Measurements from ENCODE around the gene AJAP1. TPM values are rescaled to one million over a fixed set of nuclear protein-coding genes. Genes with fewer than 3 reads are reported as not detected.

Gene AJAP1
- total RNA-seq, 1 experiment from 2014 or later, result not detected

DNA sequence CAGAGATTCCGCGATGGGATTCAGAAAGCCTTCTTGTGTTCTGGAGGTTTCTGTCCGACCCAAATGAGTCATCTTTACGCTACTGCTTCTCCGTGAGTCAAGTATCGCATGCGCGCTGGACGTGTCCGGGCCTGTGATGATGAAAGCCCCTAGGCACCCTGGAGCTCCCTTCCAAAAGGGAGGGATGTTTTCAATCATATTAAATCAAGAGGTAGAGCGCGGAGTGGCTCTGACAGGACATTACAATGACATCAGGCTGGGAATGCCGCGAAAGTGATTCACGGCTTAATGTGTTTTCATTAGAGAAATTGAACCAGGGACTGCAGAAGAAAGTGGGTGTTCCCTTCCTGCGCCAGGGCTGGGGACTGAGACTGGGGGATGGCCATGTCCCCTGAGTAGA is 48.5 kb downstream of the AJAP1 start:
- ChIA-PET CTCF (no interaction called here), POLR2A (no interaction called here)
- H3K4me1 ChIP-seq (ENCODE audit: control insufficient read depth, insufficient read depth, low read length), result no peaks in the 10 kb centered on the region
- ATAC-seq (no peak), DNase-seq (ENCODE audit: low read depth, low spot score) (no peak)
- intact Hi-C loops (cut with micrococcal nuclease; ENCODE audit: unreplicated experiment), result no loop called here
- no peaks in the 10 kb centered on the region for H3K36me3 ChIP-seq (ENCODE audit: control insufficient read depth, insufficient read depth, low read length)
- H3K9me3 ChIP-seq (ENCODE audit: control insufficient read depth, insufficient read depth, low read depth, low read length), result no peaks in the 10 kb centered on the region
- no peak overlapping the region for H3K4me3 ChIP-seq (ENCODE audit: low read depth in 2 of 2, low read length in 2 of 2)
- no TSS peak for BruUV-seq (replicated peaks)
- in situ Hi-C loops (cut with HindIII; ENCODE audit: low pct_unique_long_range_greater_than_20kb, low sequenced_read_pairs), result no loop called here
- no peaks in the 10 kb centered on the region for H3K27me3 ChIP-seq (ENCODE audit: control insufficient read depth, insufficient read depth, low read length)
- H3K27ac ChIP-seq (ENCODE audit: low read length), result no peak overlapping the region
- TF ChIP-seq, protein P1, sequence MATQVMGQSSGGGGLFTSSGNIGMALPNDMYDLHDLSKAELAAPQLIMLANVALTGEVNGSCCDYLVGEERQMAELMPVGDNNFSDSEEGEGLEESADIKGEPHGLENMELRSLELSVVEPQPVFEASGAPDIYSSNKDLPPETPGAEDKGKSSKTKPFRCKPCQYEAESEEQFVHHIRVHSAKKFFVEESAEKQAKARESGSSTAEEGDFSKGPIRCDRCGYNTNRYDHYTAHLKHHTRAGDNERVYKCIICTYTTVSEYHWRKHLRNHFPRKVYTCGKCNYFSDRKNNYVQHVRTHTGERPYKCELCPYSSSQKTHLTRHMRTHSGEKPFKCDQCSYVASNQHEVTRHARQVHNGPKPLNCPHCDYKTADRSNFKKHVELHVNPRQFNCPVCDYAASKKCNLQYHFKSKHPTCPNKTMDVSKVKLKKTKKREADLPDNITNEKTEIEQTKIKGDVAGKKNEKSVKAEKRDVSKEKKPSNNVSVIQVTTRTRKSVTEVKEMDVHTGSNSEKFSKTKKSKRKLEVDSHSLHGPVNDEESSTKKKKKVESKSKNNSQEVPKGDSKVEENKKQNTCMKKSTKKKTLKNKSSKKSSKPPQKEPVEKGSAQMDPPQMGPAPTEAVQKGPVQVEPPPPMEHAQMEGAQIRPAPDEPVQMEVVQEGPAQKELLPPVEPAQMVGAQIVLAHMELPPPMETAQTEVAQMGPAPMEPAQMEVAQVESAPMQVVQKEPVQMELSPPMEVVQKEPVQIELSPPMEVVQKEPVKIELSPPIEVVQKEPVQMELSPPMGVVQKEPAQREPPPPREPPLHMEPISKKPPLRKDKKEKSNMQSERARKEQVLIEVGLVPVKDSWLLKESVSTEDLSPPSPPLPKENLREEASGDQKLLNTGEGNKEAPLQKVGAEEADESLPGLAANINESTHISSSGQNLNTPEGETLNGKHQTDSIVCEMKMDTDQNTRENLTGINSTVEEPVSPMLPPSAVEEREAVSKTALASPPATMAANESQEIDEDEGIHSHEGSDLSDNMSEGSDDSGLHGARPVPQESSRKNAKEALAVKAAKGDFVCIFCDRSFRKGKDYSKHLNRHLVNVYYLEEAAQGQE (IDR thresholded peaks at IDR 0.05; ENCODE audit: insufficient read depth in 1 of 2, low read depth in 2 of 2, low read length in 1 of 2), result no peak

DNA sequence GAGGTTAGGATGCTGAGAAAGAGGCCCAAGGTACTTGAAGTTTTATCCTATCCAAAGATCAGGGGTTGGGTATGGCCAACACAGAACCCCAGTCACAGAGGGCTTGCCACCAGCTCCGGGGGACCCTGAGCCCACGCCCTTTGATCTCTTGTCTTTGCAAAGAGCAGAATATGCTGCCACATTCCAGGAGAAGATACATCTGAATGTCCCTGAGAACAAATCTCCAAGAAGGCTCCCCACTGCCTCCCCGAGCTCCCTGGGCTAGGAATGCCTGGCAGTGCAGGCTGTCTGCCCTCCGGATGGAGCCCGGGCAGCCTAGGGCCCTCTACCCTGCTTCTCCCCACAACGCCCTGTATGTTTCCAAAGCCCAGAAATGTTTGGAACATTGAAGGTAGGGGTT is 49.2 kb downstream of the AJAP1 start:
- POLR2A ChIA-PET, result no interaction called here
- ATAC-seq (no peak), DNase-seq (ENCODE audit: low read depth, low spot score) (no peak)
- intact Hi-C loops (cut with micrococcal nuclease; ENCODE audit: unreplicated experiment) (no loop called here), in situ Hi-C loops (cut with HindIII; ENCODE audit: low pct_unique_long_range_greater_than_20kb, low sequenced_read_pairs) (no loop called here)
- no peaks in the 10 kb centered on the region for H3K4me1 ChIP-seq (ENCODE audit: control insufficient read depth, insufficient read depth, low read length)
- no peaks in the 10 kb centered on the region for H3K9me3 ChIP-seq (ENCODE audit: control insufficient read depth, insufficient read depth, low read depth, low read length)
- H3K27me3 ChIP-seq (ENCODE audit: control insufficient read depth, insufficient read depth, low read length), result no peaks in the 10 kb centered on the region
- TF ChIP-seq, protein P1 (IDR thresholded peaks at IDR 0.05; ENCODE audit: insufficient read depth in 1 of 2, low read depth in 2 of 2, low read length in 1 of 2), result no peak
- TF ChIP-seq, protein P2, sequence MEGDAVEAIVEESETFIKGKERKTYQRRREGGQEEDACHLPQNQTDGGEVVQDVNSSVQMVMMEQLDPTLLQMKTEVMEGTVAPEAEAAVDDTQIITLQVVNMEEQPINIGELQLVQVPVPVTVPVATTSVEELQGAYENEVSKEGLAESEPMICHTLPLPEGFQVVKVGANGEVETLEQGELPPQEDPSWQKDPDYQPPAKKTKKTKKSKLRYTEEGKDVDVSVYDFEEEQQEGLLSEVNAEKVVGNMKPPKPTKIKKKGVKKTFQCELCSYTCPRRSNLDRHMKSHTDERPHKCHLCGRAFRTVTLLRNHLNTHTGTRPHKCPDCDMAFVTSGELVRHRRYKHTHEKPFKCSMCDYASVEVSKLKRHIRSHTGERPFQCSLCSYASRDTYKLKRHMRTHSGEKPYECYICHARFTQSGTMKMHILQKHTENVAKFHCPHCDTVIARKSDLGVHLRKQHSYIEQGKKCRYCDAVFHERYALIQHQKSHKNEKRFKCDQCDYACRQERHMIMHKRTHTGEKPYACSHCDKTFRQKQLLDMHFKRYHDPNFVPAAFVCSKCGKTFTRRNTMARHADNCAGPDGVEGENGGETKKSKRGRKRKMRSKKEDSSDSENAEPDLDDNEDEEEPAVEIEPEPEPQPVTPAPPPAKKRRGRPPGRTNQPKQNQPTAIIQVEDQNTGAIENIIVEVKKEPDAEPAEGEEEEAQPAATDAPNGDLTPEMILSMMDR (IDR thresholded peaks at IDR 0.05), result no peak
- no peak for TF ChIP-seq SIN3A (IDR thresholded peaks at IDR 0.05; ENCODE audit: borderline replicate concordance, insufficient read depth, low read depth, low read length)
- TF ChIP-seq POLR2AphosphoS5 (IDR thresholded peaks at IDR 0.05; ENCODE audit: low read depth, low read length), result no peak
- TF ChIP-seq TCF7L2 (IDR thresholded peaks at IDR 0.05; ENCODE audit: low read depth, low read length), result no peak
- BruUV-seq (replicated peaks), result no TSS peak
- no peak overlapping the region for H3K4me3 ChIP-seq (ENCODE audit: low read depth in 2 of 2, low read length in 2 of 2)
- no peak overlapping the region for H3K27ac ChIP-seq (ENCODE audit: low read length)
- CTCF ChIA-PET, result no interaction called here
- H3K36me3 ChIP-seq (ENCODE audit: control insufficient read depth, insufficient read depth, low read length), result no peaks in the 10 kb centered on the region

All from Panc1 (cell line).